MG63 (cell line): Measurements from ENCODE around the gene LIPC. TPM values are rescaled to one million over a fixed set of nuclear protein-coding genes. Genes with fewer than 3 reads are reported as not detected.

ENCODE experiments used
- DNase-seq: peaks from one replicate; pipeline ENCODE4 v3.0.0-alpha.2; 2020
- H3K27me3 ChIP-seq: fragments of 250-450 bp; sonication (Bioruptor Pico); 2 replicates; pipeline ENCODE4 v1.5.1; 2020; ENCODE audit warnings: mild to moderate bottlenecking, moderate library complexity
- H3K36me3 ChIP-seq: fragments of 250-450 bp; sonication (Bioruptor Pico); 2 replicates; pipeline ENCODE4 v1.5.1; 2020; ENCODE audit warnings: mild to moderate bottlenecking, moderate library complexity
- H3K4me3 ChIP-seq: fragments of 250-450 bp; sonication (Bioruptor Pico); 2 replicates; pipeline ENCODE4 v1.5.1; 2020; ENCODE audit warnings: mild to moderate bottlenecking, moderate library complexity
- H3K9me3 ChIP-seq: fragments of 250-450 bp; sonication (Bioruptor Pico); 2 replicates; pipeline ENCODE4 v1.5.1; 2020; ENCODE audit warnings: mild to moderate bottlenecking, moderate library complexity
- total RNA-seq: library from RNA; depleted of rRNA; stranded (reverse); fragments of >200 nt; shearing (Covaris generic); gene quantifications from 2 replicates; pipeline ENCODE4 v1.2.3, GENCODE V29; 2014; ENCODE audit warnings: low replicate concordance

Gene LIPC
- total RNA-seq, 1 experiment from 2014 or later: 0.16 TPM

DNA sequence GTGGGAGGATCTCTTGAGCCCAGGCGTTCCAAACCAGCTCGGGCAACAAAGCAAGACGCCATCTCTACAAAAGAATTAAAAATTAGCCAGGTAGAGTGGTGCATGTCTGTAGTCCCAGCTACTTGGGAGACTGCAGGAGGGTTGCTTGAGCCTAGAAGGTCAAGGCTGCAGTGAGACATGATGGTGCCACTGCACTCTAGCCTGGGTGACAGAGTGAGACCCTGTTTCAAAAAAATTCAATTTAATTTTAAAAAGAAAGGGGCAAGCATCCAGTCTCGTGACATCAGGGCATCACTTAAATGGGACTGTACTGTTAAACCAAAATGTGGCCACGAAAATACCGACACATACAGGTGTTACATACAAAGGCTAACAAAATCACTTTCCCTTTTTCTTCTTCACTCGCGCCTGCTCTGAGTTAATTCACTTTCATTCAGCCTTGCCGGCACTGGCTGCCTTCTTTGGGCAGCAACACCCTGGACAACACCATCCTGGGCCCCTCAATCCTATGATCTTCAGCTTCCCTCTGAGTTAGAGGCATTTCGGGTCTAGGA lies 121.7 kb downstream of the LIPC start:
- no peaks in the 10 kb centered on the region for H3K27me3 ChIP-seq
- DNase-seq: no peak
- H3K36me3 ChIP-seq: no peaks in the 10 kb centered on the region
- H3K9me3 ChIP-seq: no peaks in the 10 kb centered on the region; the same call in 1 of the 2 replicates
- H3K4me3 ChIP-seq: no peak overlapping the region

DNA sequence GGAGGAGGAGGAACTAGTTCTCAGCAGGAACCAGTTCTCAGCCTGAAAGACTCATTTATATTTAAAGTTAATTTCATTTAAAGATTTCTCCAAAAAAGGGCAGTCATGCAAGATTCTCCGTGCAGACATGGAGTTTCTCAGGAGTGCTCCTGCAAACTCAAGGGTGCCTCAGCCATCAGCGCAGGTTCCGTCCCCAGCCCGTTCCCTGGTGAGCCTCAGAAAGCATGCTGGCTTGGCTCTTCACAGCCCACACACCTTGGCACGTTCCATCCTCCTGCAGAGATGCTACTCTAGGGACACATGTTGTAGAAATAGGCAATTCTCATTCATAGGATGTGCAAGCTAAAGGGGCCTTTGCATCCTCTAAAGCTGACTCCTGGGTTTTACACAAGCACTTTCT lies 123.0 kb downstream of the LIPC start:
- Histone ChIP-seq H3K4me3 (no peak overlapping the region), H3K36me3 (no peaks in the 10 kb centered on the region), H3K9me3 (peaks cover 2% of the 10 kb centered on the region; the same call in 1 of the 2 replicates), H3K27me3 (no peaks in the 10 kb centered on the region)
- no peak for DNase-seq

DNA sequence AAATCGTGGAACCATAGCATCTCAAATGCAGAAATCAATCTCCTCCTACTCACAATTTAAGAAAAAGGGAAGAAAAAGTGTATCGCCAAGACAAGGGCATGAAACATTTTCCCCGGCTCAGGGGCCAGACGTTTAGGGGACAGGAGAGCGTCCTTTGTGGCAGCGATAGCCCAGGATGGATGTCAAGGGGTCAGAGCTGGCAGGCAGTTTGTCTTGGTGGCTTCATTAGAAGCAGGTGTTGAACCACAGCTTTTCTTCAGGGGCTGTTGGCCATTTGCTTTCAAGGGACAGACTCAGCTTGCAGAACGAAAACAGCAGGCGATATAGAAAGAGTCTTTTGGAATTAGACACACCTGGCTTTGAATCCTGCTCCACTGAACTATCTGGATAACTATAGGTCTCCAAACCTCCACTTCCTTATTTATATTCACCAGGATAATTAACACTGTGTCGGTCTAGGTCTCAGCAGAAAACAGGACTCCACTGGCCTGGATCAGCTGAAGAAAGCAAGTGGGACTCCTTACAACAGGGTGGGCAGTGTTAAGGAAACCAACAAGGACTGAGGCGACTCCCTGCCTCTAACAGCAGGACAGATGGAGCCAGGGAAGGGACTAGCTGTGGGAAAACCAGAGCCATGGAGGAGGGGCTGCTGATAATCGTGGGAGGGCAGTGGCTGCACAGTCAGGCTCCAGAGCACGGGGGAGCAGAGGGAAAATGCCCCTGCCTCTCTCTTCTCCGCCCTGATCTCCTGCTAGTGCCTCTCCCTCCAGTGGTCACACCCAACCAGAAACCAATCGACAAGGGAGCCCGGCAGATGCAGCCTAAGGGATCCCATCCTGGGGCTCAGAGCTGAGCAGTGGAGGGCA lies 123.6 kb downstream of the LIPC start:
- Histone ChIP-seq H3K4me3 (no peak overlapping the region), H3K27me3 (no peaks in the 10 kb centered on the region), H3K36me3 (no peaks in the 10 kb centered on the region), H3K9me3 (peaks cover 2% of the 10 kb centered on the region; the same call in 1 of the 2 replicates)
- DNase-seq: no peak

DNA sequence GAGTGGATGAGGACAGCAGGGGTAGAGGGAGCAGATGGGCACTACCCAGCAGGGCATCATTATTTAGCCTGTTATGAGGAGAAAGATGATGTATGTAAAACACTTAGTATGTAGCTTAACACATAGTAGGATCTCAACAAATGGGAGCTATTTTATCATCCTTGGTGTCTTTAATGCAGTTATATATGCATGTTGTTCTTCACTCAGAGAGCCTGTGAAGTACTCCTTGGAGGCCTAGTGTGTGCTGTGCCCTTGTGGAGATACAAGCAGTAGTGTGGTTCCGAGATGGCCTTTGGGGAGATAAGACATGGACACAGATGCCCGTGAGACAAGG lies 124.2 kb downstream of the LIPC start:
- H3K36me3 ChIP-seq: no peaks in the 10 kb centered on the region
- H3K4me3 ChIP-seq: no peak overlapping the region
- DNase-seq: no peak
- no peaks in the 10 kb centered on the region for H3K27me3 ChIP-seq
- peaks cover 2% of the 10 kb centered on the region; the same call in 1 of the 2 replicates for H3K9me3 ChIP-seq

DNA sequence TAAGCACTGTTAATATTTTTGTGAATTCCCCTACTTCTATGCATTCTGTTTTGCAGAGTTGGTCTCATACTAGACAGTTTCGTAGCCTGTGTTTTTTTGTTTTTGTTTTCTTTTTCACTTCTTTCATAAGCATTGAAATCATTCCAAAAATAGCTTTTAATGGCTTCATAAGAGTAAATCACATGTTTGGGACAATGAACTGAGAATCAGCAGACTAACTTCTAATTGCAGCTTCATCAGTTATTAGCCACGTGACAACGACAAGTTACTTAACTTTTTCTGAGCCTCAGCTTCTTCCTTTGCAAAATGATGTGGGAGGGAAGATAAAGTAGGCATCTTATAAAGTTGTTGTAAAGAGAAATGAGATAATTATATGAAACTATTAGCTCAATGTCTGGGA lies 124.8 kb downstream of the LIPC start:
- DNase-seq: no peak
- Histone ChIP-seq H3K9me3 (peaks cover 2% of the 10 kb centered on the region; the same call in 1 of the 2 replicates), H3K36me3 (no peaks in the 10 kb centered on the region), H3K27me3 (no peaks in the 10 kb centered on the region), H3K4me3 (no peak overlapping the region)

DNA sequence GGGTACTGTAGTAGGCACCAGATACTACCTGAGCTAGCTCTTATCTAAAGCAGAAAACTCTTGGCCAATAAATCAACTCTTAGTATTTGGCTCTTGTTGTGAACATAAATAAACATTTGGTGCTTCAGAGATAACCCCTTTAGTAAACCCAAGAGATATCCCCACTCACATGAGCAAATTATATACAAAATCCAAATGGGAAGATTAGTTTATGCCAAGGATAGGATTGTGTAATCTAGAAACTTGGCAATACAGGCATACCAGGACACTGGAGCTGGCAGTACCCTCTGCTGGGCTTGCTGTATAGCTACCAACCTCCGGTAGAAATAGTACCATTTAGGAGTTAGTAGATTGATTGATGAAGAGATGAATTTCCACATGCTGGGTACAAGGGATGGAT lies 127.0 kb downstream of the LIPC start:
- DNase-seq: no peak
- no peaks in the 10 kb centered on the region for H3K27me3 ChIP-seq
- H3K4me3 ChIP-seq: no peak overlapping the region
- H3K36me3 ChIP-seq: no peaks in the 10 kb centered on the region
- peaks cover 2% of the 10 kb centered on the region; the same call in 1 of the 2 replicates for H3K9me3 ChIP-seq

DNA sequence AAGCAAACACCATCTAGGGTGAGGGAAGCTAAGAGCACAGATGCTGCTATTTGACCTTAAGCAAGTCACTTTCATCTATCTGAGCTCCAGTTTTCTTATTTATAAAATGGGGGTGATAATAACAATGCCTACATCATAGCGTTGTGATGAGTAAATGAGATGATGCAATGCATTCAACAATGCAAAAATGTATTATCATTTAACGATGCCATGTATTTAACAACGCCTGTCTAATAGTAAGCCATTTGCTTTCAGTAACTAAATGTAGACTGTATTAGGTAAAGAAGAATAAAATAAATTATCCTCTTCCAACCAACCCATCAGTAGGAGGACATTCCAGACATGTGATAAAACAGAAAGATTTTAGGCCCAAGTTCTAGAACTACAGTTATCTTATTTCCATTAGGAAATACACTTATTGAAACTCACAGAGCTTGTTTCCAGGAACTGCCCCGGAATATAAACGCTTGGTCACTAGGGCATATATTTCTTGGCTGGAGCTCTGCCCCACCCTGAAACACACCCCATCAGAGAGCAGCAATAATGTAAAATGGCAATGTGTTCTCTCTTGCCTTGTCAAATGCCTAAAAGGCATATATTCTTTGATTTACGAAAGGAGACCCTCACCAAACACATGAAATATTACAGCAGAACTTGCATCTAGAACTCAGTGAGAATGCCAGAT lies 128.3 kb downstream of the LIPC start:
- Histone ChIP-seq H3K36me3 (no peaks in the 10 kb centered on the region), H3K4me3 (no peak overlapping the region), H3K27me3 (no peaks in the 10 kb centered on the region), H3K9me3 (peaks cover 2% of the 10 kb centered on the region; the same call in 1 of the 2 replicates)
- DNase-seq: no peak

DNA sequence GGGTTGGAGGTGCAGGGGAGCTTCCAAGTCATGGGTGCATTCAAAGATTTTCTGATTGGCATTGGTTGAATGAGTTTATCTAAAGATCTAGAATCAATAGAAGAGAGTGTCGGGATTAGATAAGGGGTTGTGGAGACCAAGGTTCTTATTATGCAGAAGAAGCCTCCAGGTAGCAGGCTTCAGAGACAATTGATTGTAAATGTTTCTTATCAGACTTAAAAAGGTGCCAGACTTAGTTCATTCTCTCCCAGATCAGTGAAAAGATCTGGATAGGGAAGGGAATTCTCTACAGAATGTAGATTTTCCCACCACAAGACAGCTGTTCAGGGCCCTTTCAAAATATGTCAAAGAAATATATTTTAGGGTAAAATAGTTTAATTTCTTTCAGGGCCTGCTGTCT lies 129.5 kb downstream of the LIPC start:
- no peaks in the 10 kb centered on the region for H3K27me3 ChIP-seq
- peaks cover 2% of the 10 kb centered on the region; the same call in 1 of the 2 replicates for H3K9me3 ChIP-seq
- no peaks in the 10 kb centered on the region for H3K36me3 ChIP-seq
- no peak for DNase-seq
- H3K4me3 ChIP-seq: no peak overlapping the region

DNA sequence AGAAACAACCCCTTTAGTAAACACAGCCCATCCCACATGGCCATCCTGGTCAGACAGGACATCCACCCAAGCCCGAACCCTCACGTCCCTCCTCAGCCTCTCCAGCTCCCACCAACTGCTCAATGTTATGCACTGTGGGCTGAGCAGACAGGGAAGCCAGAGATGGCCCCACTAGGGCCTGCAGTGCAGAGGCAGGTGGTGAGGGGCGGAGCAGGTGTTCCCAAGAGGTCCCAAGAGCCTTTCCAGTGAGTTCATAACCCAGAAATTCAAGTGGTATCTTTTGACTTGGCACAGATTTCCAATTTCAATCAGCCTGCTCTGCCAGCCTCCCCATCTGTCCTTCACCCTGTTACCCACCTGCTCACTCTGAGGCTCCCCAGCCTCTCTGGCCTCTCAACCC lies 130.3 kb downstream of the LIPC start:
- Histone ChIP-seq H3K9me3 (peaks cover 2% of the 10 kb centered on the region; the same call in 1 of the 2 replicates), H3K27me3 (no peaks in the 10 kb centered on the region), H3K36me3 (no peaks in the 10 kb centered on the region), H3K4me3 (no peak overlapping the region)
- no peak for DNase-seq

DNA sequence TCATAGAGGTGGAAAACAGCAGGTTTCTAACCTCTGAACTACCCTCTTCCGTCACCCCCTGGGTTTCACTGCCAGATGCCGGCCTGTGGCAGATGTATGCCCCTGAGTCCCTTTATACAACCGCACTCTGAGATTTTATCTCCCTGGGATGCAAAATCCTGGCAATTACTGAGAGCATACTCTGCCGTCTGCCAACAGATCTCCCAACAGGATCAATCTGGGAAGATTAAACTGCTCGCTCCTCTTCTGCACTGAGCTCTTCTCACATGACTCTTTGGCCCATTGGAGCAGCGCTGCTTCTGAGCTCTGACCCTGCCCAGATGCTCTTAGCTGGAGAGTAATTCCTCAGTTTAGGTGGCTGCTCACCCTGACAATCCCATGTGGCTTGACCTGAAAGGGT lies 133.2 kb downstream of the LIPC start:
- no peak for DNase-seq
- Histone ChIP-seq H3K36me3 (no peaks in the 10 kb centered on the region), H3K9me3 (no peaks in the 10 kb centered on the region), H3K4me3 (no peak overlapping the region), H3K27me3 (no peaks in the 10 kb centered on the region)

DNA sequence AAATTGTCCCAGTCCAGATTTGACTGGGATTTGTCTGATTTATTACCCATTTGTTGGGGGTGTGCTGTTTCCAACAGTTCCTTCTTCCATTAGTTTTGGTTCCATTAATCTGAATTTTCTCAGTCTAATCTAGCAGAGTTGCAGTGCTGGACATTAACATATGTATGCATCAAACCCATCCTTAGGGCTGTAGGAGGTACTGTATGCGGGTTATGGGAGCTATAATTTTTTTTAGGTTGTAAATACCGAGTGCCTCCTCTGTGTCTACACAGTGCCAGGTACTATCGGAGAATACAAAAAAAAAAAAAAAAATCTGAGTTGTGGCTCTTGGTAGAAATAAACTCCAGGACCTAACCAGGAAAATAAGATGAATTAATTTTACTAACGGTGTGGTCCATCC lies 133.8 kb downstream of the LIPC start:
- no peaks in the 10 kb centered on the region for H3K9me3 ChIP-seq
- no peak overlapping the region for H3K4me3 ChIP-seq
- no peaks in the 10 kb centered on the region for H3K27me3 ChIP-seq
- no peak for DNase-seq
- H3K36me3 ChIP-seq: no peaks in the 10 kb centered on the region

DNA sequence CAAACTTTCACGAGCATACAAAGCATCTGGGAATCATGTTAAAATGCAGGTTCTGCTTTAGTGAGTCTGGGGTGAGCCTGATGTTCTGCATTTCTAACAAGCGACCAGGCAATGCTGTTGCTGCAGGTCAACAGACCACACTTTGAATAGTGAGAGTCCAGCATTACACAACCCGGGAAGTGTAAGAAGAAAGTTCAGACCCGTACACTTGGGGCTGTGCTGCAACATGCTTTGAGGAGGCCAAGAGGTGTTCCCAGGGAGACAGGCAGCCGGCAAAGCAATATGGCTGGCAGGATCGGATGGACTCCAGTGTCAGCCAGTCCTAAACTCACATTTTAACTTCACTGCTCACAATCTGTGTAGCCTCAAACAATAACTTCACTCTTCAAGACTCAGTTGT lies 134.2 kb downstream of the LIPC start:
- Histone ChIP-seq H3K36me3 (no peaks in the 10 kb centered on the region), H3K27me3 (no peaks in the 10 kb centered on the region), H3K4me3 (no peak overlapping the region), H3K9me3 (no peaks in the 10 kb centered on the region)
- no peak for DNase-seq

DNA sequence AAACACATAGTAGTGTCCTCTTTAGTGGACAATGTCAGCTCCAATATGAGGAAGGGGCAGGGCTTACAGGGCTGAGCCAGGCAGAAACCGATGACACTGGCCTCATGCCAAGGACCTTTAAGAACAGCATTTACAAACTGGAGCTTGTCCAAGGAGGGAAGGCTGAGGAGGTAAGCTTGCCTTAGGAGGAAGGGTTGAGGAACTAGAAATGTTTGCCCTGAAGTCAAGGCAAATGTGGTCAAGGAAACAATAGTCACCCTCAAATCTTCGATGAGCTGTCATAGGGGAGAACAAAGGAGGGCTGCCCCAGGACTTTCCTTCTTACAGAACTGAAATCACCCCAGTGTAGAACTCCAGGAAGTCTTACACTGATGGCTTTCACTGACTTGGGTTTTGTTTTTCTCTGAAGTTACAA lies 136.4 kb downstream of the LIPC start:
- no peak for DNase-seq
- Histone ChIP-seq H3K9me3 (no peaks in the 10 kb centered on the region), H3K36me3 (no peaks in the 10 kb centered on the region), H3K27me3 (no peaks in the 10 kb centered on the region), H3K4me3 (no peak overlapping the region)

DNA sequence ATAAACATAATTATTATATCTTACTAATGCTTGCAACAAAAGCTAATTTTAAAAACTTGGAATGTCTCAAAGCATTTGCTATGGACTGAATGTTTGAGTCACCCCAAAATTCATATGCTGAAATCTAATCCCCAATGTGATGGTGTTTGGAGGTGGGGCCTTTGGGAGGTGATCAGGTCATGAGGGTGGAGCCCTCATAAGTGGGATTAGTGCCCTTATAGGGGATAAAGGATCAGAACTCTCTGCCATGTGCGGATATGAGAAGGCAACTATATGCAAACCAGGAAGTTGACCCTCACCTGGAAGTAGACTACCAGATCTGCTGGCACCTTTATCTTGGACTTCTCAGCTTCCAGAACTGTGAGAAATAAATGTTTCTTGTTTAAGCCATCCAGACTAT lies 137.7 kb downstream of the LIPC start:
- Histone ChIP-seq H3K27me3 (no peaks in the 10 kb centered on the region), H3K36me3 (no peaks in the 10 kb centered on the region), H3K4me3 (no peak overlapping the region), H3K9me3 (no peaks in the 10 kb centered on the region)
- DNase-seq: no peak

DNA sequence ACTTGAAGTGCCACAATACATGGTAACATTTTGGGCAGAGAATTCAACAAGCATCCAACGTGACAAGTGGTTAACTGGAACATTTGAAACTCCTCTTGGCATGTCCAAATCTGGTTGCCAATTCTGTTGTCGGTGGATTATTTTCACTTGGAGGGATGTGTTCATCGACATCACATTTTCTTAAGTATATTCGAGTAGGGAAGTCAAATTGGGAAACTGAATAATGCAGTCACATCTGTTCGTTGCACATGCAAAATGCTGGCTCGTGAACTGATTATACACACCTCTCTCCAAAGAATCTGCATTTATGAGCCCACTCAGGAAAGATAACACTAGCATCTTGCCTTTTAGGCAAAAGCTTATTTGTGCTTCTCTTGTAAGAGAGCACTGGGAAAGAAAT lies 139.7 kb downstream of the LIPC start:
- no peaks in the 10 kb centered on the region for H3K9me3 ChIP-seq
- H3K27me3 ChIP-seq: no peaks in the 10 kb centered on the region
- H3K4me3 ChIP-seq: no peak overlapping the region
- H3K36me3 ChIP-seq: no peaks in the 10 kb centered on the region
- DNase-seq: no peak

DNA sequence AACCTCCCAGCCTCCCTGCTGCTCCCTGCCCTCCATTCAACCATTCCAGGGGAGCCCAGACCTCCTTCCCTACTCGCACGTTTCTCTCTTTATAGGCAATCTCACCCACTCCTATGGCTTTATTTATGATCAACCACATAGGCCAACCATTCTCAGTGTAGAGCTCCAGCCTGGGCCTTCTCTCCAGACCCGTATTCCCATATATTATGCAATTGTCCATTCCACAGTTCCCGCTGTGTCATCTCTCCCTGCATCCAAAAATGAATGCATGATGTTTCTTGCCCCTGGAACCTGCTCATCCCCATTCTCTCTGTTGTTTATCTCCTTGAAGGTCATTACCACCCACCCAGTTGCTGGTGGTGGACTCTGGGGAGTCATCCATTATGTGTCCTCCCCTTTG lies 140.7 kb downstream of the LIPC start:
- Histone ChIP-seq H3K27me3 (no peaks in the 10 kb centered on the region), H3K9me3 (no peaks in the 10 kb centered on the region), H3K36me3 (no peaks in the 10 kb centered on the region), H3K4me3 (no peak overlapping the region)
- DNase-seq: no peak

DNA sequence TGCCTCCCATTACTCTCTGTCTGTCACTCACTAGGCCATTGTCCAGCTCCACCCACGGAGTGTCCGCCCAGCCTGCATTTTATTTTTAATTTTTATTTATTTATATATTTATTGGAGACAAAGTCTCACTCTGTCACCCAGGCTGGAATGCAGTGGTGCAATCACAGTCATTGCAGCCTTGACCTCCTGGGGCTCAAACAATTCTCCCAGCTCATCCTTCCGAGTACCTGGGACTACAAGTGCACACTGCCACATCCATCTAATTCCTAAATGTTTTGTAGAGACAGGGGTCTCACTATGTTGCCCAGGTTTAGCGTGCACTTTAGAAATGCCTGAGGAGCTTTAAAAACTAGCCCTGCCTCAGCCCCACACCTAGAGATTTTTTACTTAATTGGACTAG lies 141.5 kb downstream of the LIPC start:
- Histone ChIP-seq H3K36me3 (no peaks in the 10 kb centered on the region), H3K4me3 (no peak overlapping the region), H3K27me3 (no peaks in the 10 kb centered on the region), H3K9me3 (no peaks in the 10 kb centered on the region)
- DNase-seq: no peak

DNA sequence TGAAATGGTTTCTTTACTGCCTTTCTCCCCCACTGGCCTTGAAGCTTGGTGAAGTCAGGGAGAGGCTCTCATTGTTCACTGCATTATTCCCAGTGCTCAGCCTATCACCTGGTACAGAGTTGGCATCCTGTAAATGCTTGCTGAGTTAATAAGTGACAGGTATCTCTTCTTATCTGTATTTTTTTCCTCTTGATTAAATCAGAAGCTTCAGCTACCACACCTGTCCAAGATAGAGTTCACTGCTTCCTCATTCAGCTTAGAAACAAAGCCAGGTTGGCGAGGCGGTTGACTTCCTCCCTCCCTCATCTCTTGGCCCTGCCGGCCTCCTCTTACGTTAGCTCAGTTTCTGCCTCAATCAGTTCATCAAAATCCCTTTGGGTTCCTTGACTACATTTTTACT lies 142.8 kb downstream of the LIPC start:
- Histone ChIP-seq H3K9me3 (no peaks in the 10 kb centered on the region), H3K27me3 (no peaks in the 10 kb centered on the region), H3K4me3 (no peak overlapping the region), H3K36me3 (no peaks in the 10 kb centered on the region)
- no peak for DNase-seq
